Measurements from ENCODE around the gene PDE7B.

DNA sequence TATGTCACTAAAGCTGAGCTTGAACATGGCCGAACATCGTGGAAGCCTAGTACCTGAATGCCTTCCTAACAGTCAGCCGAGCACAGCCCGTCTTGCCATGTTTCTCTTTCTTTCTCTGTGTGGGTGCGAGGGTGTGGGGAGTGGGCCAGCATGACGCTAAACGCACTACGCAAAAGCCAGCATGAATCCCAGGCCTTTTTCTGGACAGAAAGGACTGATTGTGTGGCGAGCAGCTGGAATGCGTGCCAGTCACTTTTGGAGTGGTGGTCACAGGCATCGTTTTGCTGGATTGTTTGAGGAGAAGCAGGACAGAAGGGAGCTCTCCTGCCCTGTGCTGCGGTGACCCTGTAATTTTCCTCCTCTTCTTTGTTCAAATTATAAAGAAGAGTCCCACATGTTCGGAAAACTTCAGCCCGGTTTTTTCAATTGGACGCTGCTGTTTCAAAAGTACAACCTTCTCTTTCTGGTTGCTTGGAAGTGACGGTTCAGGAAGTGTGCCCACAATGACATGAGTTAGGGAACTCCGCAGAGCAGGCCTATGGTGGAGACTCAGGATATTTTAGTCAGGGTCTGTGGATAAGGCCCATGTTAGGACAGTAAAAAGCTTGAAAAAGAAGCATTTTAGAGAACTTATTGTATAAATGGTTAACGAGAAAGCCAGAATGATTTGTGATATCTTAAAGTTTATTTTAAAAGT, 54.3 kb downstream of the PDE7B start:
- TF ChIP-seq, protein P1, sequence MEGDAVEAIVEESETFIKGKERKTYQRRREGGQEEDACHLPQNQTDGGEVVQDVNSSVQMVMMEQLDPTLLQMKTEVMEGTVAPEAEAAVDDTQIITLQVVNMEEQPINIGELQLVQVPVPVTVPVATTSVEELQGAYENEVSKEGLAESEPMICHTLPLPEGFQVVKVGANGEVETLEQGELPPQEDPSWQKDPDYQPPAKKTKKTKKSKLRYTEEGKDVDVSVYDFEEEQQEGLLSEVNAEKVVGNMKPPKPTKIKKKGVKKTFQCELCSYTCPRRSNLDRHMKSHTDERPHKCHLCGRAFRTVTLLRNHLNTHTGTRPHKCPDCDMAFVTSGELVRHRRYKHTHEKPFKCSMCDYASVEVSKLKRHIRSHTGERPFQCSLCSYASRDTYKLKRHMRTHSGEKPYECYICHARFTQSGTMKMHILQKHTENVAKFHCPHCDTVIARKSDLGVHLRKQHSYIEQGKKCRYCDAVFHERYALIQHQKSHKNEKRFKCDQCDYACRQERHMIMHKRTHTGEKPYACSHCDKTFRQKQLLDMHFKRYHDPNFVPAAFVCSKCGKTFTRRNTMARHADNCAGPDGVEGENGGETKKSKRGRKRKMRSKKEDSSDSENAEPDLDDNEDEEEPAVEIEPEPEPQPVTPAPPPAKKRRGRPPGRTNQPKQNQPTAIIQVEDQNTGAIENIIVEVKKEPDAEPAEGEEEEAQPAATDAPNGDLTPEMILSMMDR (optimal IDR thresholded peaks at IDR 0.05 in 1 of 3, IDR thresholded peaks at IDR 0.05 in 1 of 3, conservative IDR thresholded peaks at IDR 0.05 in 1 of 3; ENCODE audit: extremely low read depth in 1 of 3, insufficient read depth in 2 of 3, low read length in 3 of 3): no peak
- TF ChIP-seq EZH2 (IDR thresholded peaks at IDR 0.05; ENCODE audit: low read length): no peak
